GM11168 (cell line): ENCODE data around the gene IKBIP.
"Not testable (repeated sequence)": the region's sequence is repeated elsewhere in the genome, so short reads cannot be mapped to it uniquely, and the experiment has no call there.

ENCODE experiments used
- in situ Hi-C: fragments of 300-500 bp; cut with MboI; formaldehyde crosslinking; loops from one replicate; pipeline ENCODE4 v1.12.0; 2022; ENCODE audit warnings: low sequenced_read_pairs; ENCODE audit not compliant: unreplicated experiment

Gene IKBIP

GRCh38 chr12:98644712-98645571 is at the start of gene IKBIP, which contains the start of gene APAF1:
IKBIP (minus strand) TSS chr12:98644788; CDS start chr12:98644701, 87 bp downstream.
APAF1 (plus strand) TSS chr12:98645290; CDS start chr12:98648360, 3,070 bp downstream.
- in situ Hi-C loops, result no loop called here

DNA sequence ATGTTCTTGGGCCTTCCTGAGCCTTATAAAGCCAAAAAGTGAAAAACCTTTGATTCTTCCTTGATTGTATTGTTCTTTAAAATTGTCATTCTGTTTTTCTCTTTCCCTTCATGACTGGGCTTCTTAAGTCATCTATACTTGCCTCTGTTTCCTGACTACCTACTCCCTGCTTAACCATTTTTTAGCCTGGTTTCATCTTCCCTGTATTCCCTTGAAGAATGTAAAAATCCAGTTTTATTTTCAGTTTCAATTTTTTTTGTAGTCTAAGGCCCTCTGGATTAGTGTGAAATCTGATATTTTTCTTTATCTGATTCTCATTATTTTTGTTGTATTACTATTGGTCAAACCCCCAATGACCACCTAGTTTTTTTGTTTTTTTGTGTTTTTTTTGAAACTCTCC is 46.8 kb upstream of the IKBIP start:
- in situ Hi-C loops, result loop anchor here (25.0 kb wide), 1 partner anchor 296 kb away; no protein-coding TSS in a partner anchor

DNA sequence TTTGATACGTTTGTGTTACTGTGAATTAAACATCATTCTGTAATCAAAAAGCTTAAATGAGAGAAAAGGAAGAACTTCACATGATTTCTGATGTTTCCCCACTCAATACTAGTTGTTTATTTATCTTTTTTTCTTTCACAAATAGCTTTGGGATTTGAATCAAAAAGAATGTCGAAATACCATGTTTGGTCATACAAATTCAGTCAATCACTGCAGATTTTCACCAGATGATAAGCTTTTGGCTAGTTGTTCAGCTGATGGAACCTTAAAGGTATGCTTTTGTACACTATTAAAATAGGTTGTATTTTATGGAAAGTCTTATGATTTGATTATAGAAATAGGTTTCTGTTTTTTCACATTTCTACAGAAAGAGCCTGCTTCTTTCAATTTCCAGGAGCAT is 42.0 kb upstream of the IKBIP start:
- in situ Hi-C loops, result loop anchor here (25.0 kb wide), 1 partner anchor 301 kb away; no protein-coding TSS in a partner anchor

GRCh38 chr12:98684199-98684598 is 39.6 kb upstream of the IKBIP start:
- in situ Hi-C loops, result loop anchor here (25.0 kb wide), 1 partner anchor 303 kb away; no protein-coding TSS in a partner anchor

DNA sequence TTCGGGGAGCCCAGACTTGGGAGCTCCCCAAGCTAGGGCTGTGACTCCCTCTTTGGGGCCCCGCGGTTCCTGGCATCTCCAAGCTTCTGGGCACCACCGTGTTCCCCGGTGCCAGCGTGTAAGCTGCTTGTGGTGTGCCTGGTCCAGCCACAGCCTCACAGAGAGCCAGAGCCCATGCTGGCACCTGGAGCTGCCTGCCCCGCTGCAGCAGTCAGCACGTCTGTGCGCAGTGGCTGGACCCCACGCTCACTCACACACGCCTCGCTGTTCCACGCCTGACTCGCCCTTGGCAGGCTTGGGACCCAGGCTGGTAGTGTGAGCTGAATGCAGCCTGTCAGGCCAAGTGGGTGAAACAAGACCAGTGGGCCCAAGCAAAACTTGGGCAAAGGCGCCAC is 35.0 kb upstream of the IKBIP start:
- in situ Hi-C loops, result loop anchor here (25.0 kb wide), 1 partner anchor 308 kb away; no protein-coding TSS in a partner anchor

GRCh38 chr12:98678946-98679610 is 34.5 kb upstream of the IKBIP start:
- in situ Hi-C loops, result loop anchor here (25.0 kb wide), 1 partner anchor 308 kb away; no protein-coding TSS in a partner anchor

- in situ Hi-C loops, result loop anchor here (25.0 kb wide), 1 partner anchor 309 kb away; no protein-coding TSS in a partner anchor
Measured at GRCh38 chr12:98678236-98678945, 33.8 kb upstream of the IKBIP start.

DNA sequence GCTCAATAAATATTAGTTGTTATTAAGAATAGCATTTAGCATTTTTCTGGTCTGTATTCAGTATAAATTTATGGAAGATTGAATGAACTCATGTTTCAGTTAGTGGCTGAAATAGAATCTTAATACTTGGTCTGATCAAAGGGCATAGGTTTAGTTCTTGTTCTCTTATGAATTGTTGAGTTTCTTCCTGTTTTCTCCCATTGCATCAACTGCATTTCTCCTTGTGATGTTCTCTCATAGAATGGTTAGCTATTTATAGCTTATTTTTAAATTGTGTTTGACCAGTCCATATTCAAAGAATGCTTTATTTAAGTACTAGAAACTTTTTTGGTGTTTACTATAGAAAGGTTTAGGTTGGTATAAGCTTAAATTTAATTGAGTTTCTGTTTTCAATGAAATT is 30.3 kb upstream of the IKBIP start:
- in situ Hi-C loops, result loop anchor here (25.0 kb wide), 1 partner anchor 312 kb away; no protein-coding TSS in a partner anchor

- in situ Hi-C loops, result no loop called here
Measured at GRCh38 chr12:98671459-98671858, 26.9 kb upstream of the IKBIP start.

DNA sequence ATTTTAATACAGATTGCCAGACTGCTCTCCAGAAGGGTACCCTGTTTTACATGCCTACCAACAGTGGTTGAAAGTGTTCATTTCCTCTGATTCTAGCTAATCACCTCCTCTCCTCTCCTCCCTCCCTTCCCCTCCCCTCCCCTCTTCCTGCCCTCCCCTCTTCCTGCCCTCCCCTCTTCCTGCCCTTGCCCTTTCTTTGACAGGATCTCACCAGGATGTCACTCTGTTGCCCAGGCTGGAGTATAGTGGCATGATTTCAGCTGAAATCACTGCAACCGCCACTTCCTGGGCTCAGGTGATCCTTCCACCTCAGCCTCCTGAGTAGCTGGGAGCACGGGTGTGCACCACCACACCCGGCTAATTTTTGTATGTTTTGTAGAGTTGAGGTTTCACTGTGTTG is 25.2 kb upstream of the IKBIP start:
- in situ Hi-C loops, result loop anchor here (5.0 kb wide), 1 partner anchor 33 kb away; no protein-coding TSS in a partner anchor

DNA sequence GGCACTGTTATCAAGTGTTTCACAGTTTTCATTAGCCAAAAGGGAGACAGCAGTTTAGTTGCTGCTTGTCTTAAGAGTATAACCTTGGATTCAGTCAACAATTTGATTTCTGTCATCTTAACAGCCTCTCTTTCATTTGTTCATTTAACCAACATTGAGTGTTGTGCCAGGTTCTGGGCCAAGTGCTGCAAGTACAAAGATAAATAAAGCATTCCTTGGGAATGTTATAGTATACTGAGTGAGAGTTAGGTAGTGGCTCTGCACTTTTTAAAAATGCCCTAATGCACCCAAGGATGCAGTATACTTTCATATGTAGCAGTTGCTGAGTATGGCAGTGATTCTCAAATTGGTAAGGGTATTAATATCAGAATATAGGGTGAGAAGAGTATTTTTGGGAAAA is 15.9 kb upstream of the IKBIP start:
- in situ Hi-C loops, result no loop called here

DNA sequence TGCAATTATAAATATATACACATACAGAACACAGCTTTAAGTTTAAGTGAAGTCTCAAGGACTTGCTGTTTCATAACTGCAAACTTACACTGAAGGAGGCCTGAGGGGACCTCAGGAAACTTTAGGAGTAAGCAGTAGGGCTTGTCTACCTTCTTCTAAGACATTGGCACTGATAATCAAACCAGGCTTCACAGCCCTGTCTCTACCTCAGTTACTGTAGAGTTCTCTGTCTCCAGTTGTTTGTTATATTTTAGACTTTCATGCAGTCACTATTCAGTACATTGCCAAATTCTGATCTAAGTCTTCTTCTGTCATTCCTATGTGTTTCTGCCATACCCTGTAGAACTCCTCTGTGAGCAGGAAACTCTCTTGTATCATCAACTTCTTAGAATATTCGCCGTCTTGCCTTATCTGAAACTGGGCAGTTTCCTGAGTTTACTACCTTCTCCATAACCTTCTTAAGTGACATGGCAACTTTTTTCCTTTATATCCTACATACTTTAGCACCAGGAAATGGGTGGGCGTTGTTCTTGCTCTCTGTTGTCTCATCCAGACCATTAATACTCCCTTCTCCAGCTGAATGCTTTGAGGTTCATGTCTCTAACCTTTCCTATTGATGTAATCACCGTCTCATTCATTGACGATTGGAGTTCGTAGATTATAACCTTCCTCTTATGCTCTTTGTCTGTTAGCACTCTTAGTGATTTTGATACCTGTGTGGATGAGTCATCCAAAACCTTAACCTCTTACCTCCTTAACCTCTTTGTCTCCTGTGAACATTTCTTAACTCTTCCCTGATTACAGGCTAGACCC is 11.9 kb upstream of the IKBIP start:
- in situ Hi-C loops, result no loop called here

DNA sequence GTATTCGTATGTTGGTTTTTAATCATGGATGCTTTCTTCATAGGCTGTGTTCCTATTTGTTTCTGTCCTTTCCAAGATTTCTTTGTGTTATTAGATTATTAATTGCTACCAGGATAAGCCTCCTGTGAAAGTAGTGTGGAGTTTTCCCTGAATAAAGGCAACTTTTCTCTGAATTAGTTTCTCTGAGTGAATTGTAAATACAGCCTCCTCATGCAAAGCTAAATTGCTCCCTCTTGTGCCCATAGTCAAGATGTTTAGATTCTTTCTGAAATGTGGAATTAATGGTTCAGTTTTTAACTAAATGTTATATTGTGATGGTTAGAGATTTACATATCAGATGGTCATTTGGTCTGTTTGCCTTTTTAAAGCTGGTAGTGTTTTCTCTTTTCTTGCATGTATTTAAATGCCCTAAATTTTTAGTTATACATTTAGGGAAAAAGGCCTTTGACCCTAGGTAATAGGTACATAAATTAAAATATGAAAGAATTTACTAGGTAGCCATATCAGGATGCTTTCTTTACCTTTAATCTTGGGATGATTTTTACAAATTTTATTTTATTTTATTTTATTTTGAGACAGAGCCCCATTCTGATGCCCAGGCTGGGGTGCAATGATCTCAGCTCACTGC is 9.4 kb upstream of the IKBIP start:
- in situ Hi-C loops, result no loop called here

- in situ Hi-C loops, result no loop called here
Measured at GRCh38 chr12:98651328-98651727, 6.7 kb upstream of the IKBIP start.

DNA sequence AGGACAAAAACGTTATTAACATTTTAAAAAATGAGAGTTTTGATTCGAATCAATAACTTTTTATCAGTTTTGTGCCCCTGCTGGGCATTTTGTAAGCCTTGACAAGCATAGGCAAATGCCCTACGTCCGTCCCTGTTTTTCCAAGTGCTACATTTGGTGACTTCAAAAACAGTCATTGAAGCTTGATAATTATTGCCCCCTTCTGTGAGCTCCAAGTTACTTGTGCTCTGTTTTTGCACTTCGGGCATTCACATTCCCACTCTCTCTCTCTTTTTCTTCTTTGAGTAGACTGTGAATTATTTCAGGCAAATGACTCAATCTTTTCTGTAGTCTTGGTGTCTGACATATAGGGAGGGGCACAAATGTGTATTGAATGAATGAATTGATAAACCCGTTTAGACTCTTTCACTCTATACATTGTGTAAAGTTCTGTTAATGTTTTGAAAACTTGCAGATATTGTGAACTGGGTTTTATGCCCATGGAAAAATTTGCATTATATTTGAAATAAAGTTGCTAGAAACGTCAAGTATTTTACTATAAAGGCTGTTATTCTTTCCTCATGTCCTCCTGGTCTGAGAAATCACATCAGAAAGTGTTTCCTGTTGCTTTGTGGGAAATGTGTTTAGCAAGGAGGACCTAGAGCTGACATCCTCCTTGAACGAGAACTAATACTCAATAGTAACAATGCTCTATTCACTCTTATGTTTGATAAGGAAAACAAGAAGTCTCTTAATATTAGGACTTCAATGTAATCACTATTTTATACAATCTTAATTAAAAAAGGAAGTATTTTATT is 1.9 kb upstream of the IKBIP start:
- in situ Hi-C loops, result no loop called here

DNA sequence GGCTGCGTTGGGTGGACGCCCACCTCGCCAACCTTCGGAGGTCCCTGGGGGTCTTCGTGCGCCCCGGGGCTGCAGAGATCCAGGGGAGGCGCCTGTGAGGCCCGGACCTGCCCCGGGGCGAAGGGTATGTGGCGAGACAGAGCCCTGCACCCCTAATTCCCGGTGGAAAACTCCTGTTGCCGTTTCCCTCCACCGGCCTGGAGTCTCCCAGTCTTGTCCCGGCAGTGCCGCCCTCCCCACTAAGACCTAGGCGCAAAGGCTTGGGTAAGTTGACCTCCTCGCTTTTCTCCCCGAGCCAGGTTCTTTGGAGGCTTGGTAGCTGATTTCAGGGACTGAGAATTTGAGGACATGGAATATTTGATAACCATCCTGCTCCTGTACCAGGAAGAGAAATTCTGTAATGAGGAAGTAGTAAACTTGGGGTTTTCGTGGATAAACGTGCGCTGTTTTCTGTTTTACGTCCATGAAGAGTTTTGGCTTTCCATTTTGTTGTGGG is 1.0 kb upstream of the IKBIP start:
- in situ Hi-C loops, result no loop called here

DNA sequence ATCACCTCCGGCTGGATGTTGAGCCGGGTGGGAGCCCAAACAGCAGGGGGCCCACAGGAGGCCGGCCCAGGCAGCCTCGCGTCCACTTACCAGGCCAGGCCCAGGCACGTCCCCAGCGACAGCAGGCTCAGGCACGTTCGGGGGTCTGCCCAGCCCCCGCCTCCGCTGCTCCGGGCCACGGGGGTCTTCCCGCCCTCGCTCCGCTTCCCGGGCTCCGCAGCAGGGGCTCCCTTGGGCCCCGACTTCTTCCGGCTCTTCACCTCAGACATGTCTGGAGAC is 216 bp downstream of the IKBIP start:
- in situ Hi-C loops, result no loop called here

DNA sequence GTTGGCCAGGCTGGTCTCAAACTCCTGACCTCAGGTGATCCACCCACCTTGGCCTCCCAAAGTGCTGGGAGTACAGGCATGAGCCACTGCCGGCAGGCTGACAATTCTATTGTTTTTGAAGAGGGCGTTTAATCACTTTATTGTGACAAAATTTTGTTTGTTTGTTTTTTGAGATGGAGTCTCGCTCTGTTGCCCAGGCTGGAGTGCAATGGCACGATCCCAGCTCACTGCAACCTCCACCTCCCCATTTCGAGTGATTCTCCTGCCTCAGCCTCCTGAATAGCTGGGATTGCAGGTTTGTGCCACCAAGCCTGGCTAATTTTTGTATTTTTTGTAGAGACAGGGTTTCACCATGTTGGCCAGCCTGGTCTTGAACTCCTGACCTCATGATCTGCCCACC is 1.8 kb downstream of the IKBIP start:
- in situ Hi-C loops, result not testable (repeated sequence)
